ENCODE data around the gene GPR146. TPM values are rescaled to one million over a fixed set of nuclear protein-coding genes. Genes with fewer than 3 reads are reported as not detected.

Gene GPR146
- polyA plus RNA-seq, 3 donors: 2.8 to 5.9 (median 3.2) TPM

Other genes with a start within 250 kb of the GPR146 start
- gene SUN1, start 212.1 kb upstream of the GPR146 start, polyA plus RNA-seq (ENCODE audit: insufficient read length in 3 of 3): 100 to 1,000 TPM; 127 to 168 (median 131) TPM
- gene GET4, start 168.0 kb upstream of the GPR146 start, polyA plus RNA-seq (ENCODE audit: insufficient read length in 3 of 3): 10 to 100 TPM; 33.6 to 64.9 (median 46.5) TPM
- 10 to 100 TPM in 2 of 3 donors, 1 to 10 TPM in 1; 9.9 to 20.8 (median 15.4) TPM for gene ADAP1, start 89.9 kb upstream of the GPR146 start, polyA plus RNA-seq (ENCODE audit: insufficient read length in 3 of 3)
- gene COX19, start 69.0 kb upstream of the GPR146 start, polyA plus RNA-seq (ENCODE audit: insufficient read length in 3 of 3): 10 to 100 TPM; 10.8 to 17.9 (median 12.4) TPM
- gene CYP2W1, start 61.4 kb upstream of the GPR146 start, polyA plus RNA-seq (ENCODE audit: insufficient read length in 3 of 3): 1 to 10 TPM; 1.8 to 4.1 (median 2.7) TPM
- 1 to 10 TPM; 4.9 to 6.5 (median 6.1) TPM for gene GPER1, start 43.6 kb downstream of the GPR146 start, polyA plus RNA-seq (ENCODE audit: insufficient read length in 3 of 3)
- gene ZFAND2A, start 115.7 kb downstream of the GPR146 start, polyA plus RNA-seq (ENCODE audit: insufficient read length in 3 of 3): 10 to 100 TPM; 19.3 to 24.6 (median 23.4) TPM
- 10 to 100 TPM in 2 of 3 donors, 1 to 10 TPM in 1; 9.3 to 14.9 (median 12.6) TPM for gene UNCX, start 188.3 kb downstream of the GPR146 start, polyA plus RNA-seq (ENCODE audit: insufficient read length in 3 of 3)

All from renal cortex interstitium (tissue), 3 donors.